HCEC 1CT (cell line): ENCODE data around the gene PTPRQ.

Experiments used
- DNase-seq: peaks from one replicate; pipeline ENCODE4 v3.0.0-alpha.2; 2017

PTPRQ gene

GRCh38 chr12:80707830-80708258 lies 263.8 kb downstream of the PTPRQ start:
- no peak for DNase-seq

DNA sequence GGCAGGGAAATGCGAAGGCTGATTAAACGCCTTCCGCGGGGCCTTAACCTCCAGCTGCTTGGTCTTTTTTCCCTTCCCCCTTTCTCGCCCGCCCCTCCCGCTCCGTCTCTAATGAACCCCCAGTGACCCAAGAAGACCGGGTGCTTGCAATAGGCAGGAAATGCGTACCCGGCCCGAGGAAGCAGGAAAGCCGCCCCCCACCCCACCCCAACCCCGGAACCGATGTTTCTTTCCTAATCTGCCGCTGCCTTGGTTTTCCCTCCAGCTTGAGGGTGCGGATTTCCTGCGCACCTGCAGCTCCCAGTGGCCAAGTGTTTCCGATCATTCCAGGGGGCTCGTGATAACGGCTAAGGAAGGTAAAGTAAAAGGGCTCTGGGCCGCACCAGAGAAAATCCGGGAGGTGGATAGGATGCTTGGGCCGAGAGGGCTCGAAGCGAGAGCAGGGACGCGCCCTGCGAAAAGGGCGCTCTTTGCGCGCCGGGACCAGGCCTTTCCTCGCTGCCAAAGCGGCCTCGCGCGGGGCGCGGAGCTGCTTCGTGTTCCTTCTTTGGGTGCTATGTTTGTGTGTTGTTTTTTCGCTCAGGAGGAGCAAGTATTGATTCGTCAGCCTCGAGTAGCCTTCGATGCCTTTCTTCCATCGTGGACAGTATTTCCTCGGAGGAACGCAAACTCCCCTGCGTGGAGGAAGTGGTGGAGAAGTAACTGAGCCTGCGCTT lies 264.4 kb downstream of the PTPRQ start:
- no peak for DNase-seq

- DNase-seq, result no peak
Measured at GRCh38 chr12:80708975-80709328, 264.9 kb downstream of the PTPRQ start.

DNA sequence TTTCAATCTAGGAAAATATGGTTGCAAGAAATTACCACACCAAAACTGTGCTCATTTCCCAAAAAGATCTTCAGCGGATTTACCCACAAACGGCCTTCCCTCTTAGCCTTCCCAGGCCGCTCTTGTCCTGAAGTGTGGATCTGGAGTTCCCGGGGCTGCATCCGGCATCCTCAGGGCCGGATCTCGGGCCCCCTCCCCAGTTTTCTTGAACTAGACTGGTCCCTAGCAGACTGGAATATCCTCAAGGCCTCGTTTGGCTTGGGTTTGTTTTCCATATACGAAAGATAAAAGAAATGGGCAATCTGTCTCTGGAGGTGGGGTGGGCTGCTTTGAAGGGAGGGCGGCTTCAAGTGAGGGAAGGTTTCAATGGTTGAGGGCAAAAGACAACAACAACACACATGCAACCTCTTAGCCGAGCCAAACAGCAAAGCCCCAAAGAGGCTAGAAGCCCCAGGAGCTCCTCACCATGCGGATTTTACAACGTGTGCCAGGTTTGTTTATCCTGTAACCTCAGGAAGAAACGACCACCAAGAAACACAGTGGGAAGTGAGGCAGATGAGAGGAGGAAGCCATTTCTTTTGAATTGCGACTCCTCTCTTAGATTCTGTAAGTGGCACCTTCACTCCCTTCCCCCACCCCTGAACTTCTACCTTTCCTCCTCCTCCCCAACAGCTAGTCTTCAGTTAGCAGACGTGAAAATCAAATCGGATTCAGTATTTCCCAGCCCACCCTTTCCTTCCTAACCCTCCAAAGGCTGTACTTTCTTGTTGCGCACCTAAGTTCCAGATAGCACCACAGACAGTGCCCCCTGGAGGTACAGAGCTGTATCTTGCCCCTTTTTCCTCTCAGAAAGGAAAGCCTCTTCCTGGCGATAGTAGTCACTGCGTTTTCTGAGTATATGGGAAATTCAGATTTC lies 266.0 kb downstream of the PTPRQ start:
- DNase-seq, result no peak

GRCh38 chr12:80710727-80711449 lies 266.9 kb downstream of the PTPRQ start:
- no peak for DNase-seq

GRCh38 chr12:80711866-80712265 lies 267.8 kb downstream of the PTPRQ start:
- no peak for DNase-seq

- DNase-seq, result no peak
Measured at GRCh38 chr12:80712866-80713265, 268.8 kb downstream of the PTPRQ start.

- DNase-seq, result no peak
Measured at GRCh38 chr12:80713419-80713818, 269.4 kb downstream of the PTPRQ start.

DNA sequence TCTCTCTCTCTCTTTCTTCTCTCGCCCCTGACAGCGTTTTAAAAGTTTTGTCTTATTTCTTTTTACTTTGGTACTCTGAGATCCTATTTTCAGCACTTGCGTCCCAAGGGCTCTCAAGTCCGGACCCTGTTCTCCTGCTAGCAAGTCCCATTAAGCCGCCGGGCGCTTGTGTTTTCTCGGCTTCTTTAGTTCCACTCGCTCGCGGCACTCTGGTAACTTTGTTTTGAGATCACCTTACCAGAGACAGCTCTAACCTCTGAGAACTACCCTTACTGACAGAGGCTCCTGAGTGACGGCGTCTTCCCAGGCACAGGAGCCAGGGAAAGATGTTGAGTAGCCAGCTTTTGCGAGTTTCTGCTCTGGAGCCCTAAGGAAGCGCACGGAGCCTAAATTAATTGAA lies 270.0 kb downstream of the PTPRQ start:
- DNase-seq, result no peak

DNA sequence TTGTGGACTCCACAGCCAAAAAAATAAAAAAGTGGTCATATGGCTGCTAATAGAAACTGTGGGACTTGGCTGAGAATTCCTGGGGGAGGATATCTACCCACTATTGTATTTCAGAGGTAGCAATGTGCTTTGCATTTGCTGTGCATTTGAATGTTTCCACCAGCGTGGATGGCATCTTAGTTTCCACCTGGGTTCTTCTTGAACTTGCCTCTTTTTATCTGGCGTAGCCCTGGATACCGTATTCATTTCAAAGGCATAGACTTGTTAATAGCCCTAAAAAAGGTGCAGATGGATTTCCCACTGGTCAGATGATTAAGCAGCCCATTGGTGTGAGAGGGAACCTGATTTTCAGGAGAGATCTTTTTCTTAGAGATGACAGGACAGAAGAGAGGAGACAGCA lies 270.8 kb downstream of the PTPRQ start:
- no peak for DNase-seq

- no peak for DNase-seq
Measured at GRCh38 chr12:80715713-80716249, 271.7 kb downstream of the PTPRQ start.

DNA sequence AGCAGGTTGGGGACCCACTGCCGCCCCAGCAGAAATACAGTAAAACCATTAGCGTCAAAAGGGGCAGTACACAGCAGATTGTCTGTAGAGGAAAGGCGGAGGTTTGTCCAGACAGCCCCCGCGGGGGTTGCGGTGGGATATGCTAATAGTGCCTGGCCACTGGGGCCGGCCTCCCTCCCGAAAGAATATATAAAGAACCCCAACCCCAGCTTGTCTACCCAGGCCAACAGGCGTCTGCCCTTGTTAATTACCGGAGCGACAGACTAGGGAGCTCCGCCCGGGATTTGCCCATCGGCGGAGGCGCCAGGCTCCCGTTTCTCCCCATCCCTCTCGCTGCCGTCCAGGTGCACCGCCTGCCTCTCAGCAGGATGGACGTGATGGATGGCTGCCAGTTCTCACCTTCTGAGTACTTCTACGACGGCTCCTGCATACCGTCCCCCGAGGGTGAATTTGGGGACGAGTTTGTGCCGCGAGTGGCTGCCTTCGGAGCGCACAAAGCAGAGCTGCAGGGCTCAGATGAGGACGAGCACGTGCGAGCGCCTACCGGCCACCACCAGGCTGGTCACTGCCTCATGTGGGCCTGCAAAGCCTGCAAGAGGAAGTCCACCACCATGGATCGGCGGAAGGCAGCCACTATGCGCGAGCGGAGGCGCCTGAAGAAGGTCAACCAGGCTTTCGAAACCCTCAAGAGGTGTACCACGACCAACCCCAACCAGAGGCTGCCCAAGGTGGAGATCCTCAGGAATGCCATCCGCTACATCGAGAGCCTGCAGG lies 272.8 kb downstream of the PTPRQ start, which contains the start of gene MYF5:
Gene MYF5, plus strand, starts transcription at position 217 of the 774 bp plus-strand sequence. Its CDS starts 152 bp downstream, at position 369.
- no peak for DNase-seq

- DNase-seq, result no peak
Measured at GRCh38 chr12:80717856-80718255, 273.8 kb downstream of the PTPRQ start.

- no peak for DNase-seq
Measured at GRCh38 chr12:80720516-80720915, 276.5 kb downstream of the PTPRQ start.

GRCh38 chr12:80721326-80721725 lies 277.3 kb downstream of the PTPRQ start:
- DNase-seq, result no peak
